Spinal cord (tissue), 10 donors: ENCODE measurements around the gene PMM2. TPM values are rescaled to one million over a fixed set of nuclear protein-coding genes. Genes with fewer than 3 reads are reported as not detected.

Experiments
- DNase-seq, 6 donors: peaks; one replicate each; pipeline versions ENCODE4 v3.0.0 to v3.0.0-alpha.2; 2013 to 2015; ENCODE audit warnings: low spot score in 6 of 6, low read depth in 4 of 6
- H3K27ac ChIP-seq: one replicate; pipeline ENCODE4 v1.5.1; 2013; ENCODE audit warnings: low read depth, low read length, control low read depth
- H3K27me3 ChIP-seq: one replicate; pipeline ENCODE4 v1.6.1; 2013; ENCODE audit warnings: low read length; ENCODE audit not compliant: control insufficient read depth, insufficient read depth
- H3K36me3 ChIP-seq: one replicate; pipeline ENCODE4 v1.6.1; 2013; ENCODE audit warnings: low read length; ENCODE audit not compliant: control insufficient read depth, insufficient read depth
- H3K4me1 ChIP-seq: one replicate; pipeline ENCODE4 v1.6.1; 2013; ENCODE audit warnings: low read length; ENCODE audit not compliant: control insufficient read depth, insufficient read depth
- H3K4me3 ChIP-seq: one replicate; pipeline ENCODE4 v1.5.1; 2013; ENCODE audit warnings: low read depth, low read length, control low read depth
- H3K9me3 ChIP-seq: one replicate; pipeline ENCODE4 v1.6.1; 2013; ENCODE audit warnings: low read length; ENCODE audit not compliant: control insufficient read depth, insufficient read depth
- WGBS: methylation state at CpG from one replicate; pipeline ENCODE4 v1.1.5; 2013; ENCODE audit warnings: missing lambda C conversion rate; ENCODE audit not compliant: insufficient coverage; 5-methylcytosine and 5-hydroxymethylcytosine counted together
- polyA plus RNA-seq, 2 donors: library from polyadenylated mRNA; unstranded; fragments of 120-200 nt; gene quantifications; one replicate each; pipeline ENCODE4 v1.2.1, GENCODE V29; 2013; ENCODE audit not compliant: insufficient read length in 2 of 2
- total RNA-seq, 2 donors: library from RNA; depleted of rRNA in 1 of 2; stranded (reverse); fragments of 120-200 nt in 1 of 2; fragments of >200 nt in 1 of 2; gene quantifications; one replicate each; pipeline versions ENCODE4 v1.2.3 to v1.2.4, GENCODE V29; 2013 to 2014
- donor health status: healthy.

PMM2 gene
- total and polyA plus RNA-seq, 4 donors: 8.5 to 20.7 (median 14.7) TPM

DNA sequence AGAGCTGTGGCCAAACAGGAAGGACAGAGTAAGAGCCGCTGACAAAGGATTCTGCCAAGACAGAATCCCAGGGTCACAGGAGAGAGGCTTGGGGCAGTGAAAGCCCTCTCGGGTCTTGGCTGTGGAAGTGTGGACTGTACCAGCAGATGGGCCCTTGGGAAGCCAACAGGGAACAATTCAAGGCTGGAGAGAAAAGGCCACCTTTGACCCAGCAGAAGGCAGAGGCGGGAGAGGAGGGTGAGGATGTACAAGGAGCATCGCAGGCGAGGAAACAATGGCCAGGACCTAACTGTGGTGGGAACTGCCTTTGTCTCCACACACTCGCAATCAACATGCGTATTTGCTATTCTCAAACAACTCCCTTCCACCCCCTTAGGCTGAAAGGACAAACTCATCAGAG is 55.5 kb downstream of the PMM2 start:
- Histone ChIP-seq H3K27me3 (no peaks in the 10 kb centered on the region), H3K36me3 (peaks cover 86% of the 10 kb centered on the region), H3K4me1 (no peaks in the 10 kb centered on the region), H3K4me3 (no peak overlapping the region), H3K27ac (no peak overlapping the region), H3K9me3 (no peaks in the 10 kb centered on the region)
- 74% methylated on average over 6 of the region's 7 CpGs for WGBS
- no peak for DNase-seq

DNA sequence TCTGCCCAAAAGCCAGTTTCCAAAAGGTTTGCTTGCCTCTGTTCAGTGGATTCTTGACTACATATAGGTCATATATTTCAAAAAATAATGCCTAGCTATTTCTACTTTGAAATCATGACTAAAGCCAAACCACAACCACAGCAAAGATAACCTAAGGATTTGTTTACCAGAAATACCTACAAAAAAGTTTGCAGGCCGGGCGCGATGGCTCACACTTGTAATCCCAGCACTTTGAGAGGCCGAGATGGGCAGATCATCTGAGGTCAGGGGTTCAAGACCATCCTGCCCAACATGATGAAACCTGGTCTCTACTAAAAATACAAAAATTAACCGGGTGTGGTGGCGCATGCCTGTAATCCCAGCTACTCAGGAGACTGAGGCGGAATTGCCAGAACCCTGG is 56.0 kb downstream of the PMM2 start:
- no peak overlapping the region for H3K27ac ChIP-seq
- H3K4me3 ChIP-seq: no peak overlapping the region
- WGBS: 93% methylated on average over 6 of the region's 7 CpGs
- H3K27me3 ChIP-seq: no peaks in the 10 kb centered on the region
- H3K4me1 ChIP-seq: no peaks in the 10 kb centered on the region
- peaks cover 86% of the 10 kb centered on the region for H3K36me3 ChIP-seq
- H3K9me3 ChIP-seq: no peaks in the 10 kb centered on the region
- DNase-seq: no peak

DNA sequence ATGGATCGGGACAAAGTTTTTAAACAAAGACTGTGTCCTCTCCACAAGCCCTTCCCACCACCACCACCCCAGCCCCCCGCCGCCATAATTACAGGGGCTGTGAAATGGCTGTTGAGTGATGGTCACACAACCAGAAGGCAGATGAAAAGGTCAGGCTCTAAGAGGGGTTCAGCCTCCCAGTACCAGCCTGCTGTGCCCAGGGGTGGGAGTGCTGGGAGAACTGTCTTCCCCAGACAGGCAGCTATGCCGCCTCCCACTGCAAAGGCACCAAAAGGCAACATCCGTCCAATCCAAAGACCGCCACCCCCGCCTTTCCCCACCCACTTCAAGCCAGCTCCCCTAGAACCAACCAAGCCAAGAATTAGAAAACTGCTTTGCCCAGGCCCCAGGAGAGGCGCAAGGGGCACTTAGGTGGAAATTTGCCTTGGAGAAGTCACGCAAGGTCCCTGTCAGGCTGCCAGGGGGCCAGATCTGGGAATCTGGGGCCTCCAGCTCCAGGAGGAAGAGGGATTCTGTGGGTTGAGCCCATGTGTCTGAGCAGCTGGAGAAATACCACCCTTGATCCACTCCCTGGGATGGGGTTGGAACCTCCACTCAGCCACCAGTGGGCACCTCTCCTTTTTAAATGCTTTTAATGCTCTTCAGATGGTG is 56.8 kb downstream of the PMM2 start:
- no peak for DNase-seq
- Histone ChIP-seq H3K4me1 (no peaks in the 10 kb centered on the region), H3K27me3 (no peaks in the 10 kb centered on the region), H3K9me3 (no peaks in the 10 kb centered on the region), H3K36me3 (peaks cover 87% of the 10 kb centered on the region), H3K4me3 (no peak overlapping the region), H3K27ac (no peak overlapping the region)
- WGBS: 80% methylated on average over 1 of the region's 9 CpGs

DNA sequence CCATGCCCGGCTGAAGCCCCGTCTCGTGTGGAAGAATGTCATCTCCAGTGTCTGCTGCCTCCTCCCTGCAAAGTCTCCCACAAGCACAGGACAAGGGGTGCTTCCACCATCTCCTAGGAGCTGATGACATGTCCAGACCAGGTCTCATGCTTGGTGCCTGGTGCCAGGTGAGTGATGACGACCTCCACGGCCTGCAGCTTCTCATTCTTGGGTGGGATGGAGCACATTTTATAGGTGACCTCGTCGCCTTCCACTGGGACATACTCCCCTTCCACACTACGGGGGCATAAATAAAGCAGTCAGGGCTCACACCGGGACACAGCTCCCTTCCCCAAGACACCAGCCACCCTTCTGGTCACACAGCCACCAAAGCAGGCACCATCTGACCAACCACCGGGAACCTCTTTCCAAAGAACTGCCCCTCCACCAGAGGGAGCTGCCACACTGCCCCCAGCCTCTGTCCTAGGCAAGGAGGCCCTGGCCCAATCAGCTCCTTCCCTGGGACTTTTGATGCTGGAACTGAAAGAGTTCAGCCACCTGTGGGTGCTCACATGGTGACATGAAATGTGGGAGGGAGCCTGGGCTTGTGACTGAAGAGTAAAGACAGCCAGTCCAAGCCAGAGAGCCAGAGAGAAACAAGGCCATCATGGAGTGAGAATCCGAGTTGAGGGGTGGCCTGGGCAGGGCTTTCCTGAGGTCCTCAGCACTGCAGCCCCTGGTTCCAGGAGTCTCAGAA is 57.6 kb downstream of the PMM2 start:
- Histone ChIP-seq H3K4me3 (no peak overlapping the region), H3K36me3 (peaks cover 86% of the 10 kb centered on the region), H3K9me3 (no peaks in the 10 kb centered on the region), H3K4me1 (no peaks in the 10 kb centered on the region), H3K27me3 (no peaks in the 10 kb centered on the region), H3K27ac (no peak overlapping the region)
- 93% methylated on average over 9 of the region's 11 CpGs for WGBS
- DNase-seq: no peak

DNA sequence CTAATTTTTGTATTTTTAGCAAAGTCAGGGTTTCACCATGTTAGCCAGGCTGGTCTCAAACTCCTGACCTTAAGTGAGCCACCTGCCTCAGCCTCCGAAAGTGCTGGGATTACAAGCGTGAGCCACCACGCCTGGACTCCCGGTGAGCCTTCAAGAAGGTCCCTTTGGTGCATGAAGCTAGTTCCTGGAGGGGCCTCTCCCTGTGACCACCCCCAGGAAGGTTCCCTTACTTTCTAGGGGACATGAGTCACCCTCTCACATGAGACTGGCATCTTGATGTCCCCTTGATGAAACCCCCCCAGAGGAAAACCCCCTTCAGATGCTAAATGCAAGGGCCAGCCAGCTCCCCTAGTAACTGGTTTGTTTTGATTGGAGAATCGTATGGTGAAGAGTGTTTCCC is 58.3 kb downstream of the PMM2 start:
- Histone ChIP-seq H3K9me3 (no peaks in the 10 kb centered on the region), H3K36me3 (peaks cover 79% of the 10 kb centered on the region), H3K27ac (no peak overlapping the region), H3K4me3 (no peak overlapping the region), H3K27me3 (no peaks in the 10 kb centered on the region), H3K4me1 (no peaks in the 10 kb centered on the region)
- WGBS: 97% methylated on average over 3 of the region's 5 CpGs
- DNase-seq: no peak

DNA sequence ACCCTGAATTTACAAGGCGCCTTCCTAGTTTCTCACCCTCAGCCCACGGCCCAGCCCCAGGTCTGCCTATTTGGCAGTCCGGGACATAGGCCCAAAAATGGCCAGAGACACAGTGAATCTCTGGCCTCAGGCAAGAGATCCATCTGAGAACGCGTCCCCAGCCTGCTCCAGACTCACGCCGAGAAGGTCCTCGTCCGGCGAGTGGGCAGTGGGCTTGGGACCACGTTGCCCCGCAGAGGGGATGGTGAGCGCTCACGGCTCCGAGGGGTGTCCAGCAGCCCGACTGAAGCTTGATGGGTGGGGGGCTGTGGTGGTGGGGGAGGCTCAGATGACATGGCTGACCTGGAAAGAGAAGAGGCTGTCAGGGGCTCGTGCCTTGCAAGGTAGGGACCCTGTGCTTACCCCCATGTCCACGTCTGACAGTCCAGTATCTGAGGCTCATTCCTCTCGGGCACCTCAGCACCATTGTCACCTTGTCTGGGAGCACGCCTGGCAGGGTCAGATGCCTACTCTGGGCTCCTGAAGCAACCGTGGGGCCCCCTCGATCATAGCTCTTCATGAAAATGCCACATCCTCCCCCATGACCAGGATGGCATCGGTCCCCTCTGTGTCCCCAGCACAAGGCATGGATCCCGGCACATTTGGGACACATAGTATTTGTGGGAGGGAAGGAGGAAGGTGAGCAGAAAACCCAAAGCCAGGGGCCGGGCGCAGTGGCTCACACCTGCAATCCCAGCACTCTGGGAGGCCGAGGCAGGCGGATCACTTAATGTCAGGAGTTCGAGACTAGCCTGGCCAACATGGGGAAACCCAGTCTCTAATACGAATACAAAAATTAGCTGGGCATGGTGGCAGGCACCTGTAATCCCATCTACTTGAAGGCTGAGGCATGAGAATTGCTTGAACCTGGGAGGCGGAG is 61.6 kb downstream of the PMM2 start:
- Histone ChIP-seq H3K27me3 (no peaks in the 10 kb centered on the region), H3K9me3 (no peaks in the 10 kb centered on the region), H3K36me3 (peaks cover 66% of the 10 kb centered on the region), H3K4me3 (no peak overlapping the region), H3K27ac (no peak overlapping the region), H3K4me1 (peaks cover 27% of the 10 kb centered on the region)
- no peak for DNase-seq
- WGBS: 94% methylated on average over 29 of the region's 31 CpGs

DNA sequence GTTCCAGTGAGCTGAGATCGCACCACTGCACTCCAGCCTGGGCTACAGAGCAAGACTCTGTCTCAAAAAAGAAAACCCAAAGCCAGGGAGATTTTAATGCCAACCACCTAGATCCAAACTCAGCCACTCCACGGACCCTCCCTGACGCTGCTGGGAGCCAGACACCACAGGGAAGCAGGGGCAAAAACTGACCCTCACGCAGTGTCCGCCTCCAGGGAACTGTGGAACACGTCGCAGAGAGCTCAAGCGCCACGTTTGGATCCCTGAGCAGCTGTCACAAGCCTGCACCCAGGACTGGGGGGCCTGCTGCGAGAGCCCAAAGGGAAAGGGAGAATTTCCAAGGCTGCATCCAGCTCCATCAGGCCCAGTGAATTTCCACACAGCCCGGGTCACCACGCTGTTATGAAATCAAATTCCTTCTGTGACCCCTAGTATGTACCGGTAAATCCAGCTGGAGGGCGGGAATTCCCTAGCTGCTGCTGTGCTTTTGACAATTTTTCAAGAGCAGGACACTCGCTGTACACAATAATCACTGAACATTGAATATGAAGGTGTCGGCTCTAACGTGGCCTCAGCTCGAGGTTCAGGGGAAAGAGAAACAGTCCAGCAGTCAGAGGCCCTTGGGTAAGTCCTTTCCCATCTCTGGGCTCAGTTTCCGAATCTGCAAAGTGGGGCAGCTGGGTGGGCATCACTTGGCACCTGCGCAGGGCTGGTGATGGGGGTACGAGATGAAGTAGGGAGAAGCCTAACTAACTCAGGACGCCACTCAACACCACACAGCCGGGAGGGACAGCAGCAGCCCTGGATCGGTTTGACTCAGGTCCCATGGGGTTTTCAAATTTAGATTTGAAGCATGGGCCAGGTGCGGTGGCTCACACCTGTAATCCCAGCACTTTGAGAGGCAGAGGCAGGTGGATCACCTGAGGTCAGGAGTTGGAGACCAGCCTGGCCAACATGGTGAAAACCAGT is 62.6 kb downstream of the PMM2 start:
- DNase-seq: no peak
- H3K27me3 ChIP-seq: no peaks in the 10 kb centered on the region
- no peaks in the 10 kb centered on the region for H3K9me3 ChIP-seq
- H3K36me3 ChIP-seq: peaks cover 60% of the 10 kb centered on the region
- H3K4me1 ChIP-seq: peaks cover 37% of the 10 kb centered on the region
- WGBS: 70% methylated on average over 20 of the region's 25 CpGs
- no peak overlapping the region for H3K27ac ChIP-seq
- H3K4me3 ChIP-seq: no peak overlapping the region

DNA sequence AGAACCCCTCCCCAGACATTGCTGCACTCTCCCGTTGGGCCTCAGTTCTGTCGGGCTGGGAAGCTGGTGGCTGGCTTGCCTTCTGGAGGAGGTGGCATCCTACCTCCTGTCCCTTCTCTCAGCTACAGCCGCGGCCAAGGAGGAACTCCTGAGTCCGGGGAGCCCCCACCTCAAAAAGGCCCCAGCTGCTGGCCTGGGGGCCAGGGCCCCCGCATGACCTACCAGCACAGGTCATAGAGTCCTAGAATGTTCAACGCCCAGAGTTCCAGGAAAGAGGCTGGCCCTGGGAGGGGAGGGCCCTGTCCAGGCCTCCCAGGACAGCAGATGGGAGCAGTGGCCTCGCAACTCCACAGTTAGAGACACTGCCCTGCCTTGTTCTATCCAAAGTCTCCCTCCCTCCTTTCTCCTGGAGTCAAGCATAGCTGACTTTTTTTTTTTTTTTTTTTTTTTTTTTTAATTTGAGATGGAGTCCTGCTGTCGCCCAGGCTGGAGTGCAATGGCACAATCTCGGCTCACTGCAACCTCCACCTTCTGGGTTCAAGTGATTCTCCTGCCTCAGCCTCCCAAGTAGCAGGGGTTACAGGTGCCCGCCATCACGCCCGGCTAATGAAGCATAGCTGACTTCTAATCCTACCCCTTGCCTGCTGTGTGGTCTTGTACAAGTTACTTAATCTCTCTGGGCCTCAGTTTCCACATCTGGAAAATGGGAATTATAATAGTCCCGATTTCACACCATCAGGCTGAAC is 64.1 kb downstream of the PMM2 start:
- peaks cover 51% of the 10 kb centered on the region for H3K4me1 ChIP-seq

More for the DNA sequence above, 64.1 kb downstream of the PMM2 start:
- H3K9me3 ChIP-seq: no peaks in the 10 kb centered on the region
- no peak for DNase-seq
- peaks cover 51% of the 10 kb centered on the region for H3K36me3 ChIP-seq
- no peak overlapping the region for H3K4me3 ChIP-seq
- H3K27me3 ChIP-seq: no peaks in the 10 kb centered on the region
- no peak overlapping the region for H3K27ac ChIP-seq
- WGBS: 86% methylated on average over 10 of the region's 14 CpGs
